ENCODE data around the gene MSH6.

MSH6 gene

GRCh38 chr2:47783486-47784351, 774 bp downstream of the MSH6 start:
- DNase-seq, result peak; percentile 84

DNA sequence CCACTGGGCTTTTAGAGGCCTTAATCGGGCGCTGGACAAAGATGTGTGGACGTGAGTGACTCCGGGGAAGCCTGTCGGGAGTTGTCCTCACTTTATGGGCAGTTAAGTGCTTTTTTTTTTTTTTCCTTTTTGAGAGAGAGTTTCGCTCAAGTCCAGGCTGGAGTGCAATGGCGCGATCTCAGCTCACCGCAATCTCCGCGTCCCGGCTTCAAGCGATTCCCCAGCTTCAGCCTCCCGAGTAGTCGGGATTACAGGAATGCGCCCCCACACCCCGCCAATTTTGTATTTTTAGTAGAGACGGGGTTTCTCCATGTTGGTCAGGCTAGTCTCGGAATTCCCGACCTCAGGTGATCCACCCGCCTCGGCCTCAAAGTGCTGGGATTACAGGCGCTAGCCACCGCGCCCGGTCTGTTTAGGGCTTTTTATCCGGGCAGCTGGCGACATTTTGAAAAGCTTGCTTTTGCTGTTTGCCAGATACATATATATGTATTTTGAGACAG, 1.5 kb downstream of the MSH6 start:
- no peak for DNase-seq

DNA sequence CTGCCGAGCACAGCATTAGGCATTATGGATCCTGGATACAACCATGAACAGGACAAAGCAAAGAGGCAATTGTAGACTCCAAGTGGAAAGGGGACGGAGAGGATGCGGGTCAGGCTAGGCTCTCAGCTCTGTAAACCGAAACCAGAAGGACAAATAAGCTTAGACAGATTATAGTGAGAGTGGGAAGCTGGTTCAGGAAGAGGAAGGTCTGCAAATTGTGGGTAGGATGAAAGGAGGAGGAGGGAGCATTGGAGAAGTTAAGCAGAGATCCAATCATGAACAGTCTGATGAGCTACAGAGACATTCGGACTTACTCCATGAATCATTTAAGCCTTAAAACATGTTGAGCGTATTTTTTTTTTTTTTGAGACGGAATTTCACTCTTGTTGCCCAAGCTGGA, 3.0 kb downstream of the MSH6 start:
- no peak for DNase-seq

- DNase-seq, result no peak
These were observed 13.2 kb downstream of the MSH6 start for GRCh38 chr2:47796090-47796697.

- DNase-seq, result no peak
These were observed 15.7 kb downstream of the MSH6 start for GRCh38 chr2:47798631-47799030.

DNA sequence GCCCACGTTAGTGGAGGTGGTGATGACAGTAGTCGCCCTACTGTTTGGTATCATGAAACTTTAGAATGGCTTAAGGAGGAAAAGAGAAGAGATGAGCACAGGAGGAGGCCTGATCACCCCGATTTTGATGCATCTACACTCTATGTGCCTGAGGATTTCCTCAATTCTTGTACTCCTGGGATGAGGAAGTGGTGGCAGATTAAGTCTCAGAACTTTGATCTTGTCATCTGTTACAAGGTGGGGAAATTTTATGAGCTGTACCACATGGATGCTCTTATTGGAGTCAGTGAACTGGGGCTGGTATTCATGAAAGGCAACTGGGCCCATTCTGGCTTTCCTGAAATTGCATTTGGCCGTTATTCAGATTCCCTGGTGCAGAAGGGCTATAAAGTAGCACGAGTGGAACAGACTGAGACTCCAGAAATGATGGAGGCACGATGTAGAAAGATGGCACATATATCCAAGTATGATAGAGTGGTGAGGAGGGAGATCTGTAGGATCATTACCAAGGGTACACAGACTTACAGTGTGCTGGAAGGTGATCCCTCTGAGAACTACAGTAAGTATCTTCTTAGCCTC, 16.2 kb downstream of the MSH6 start:
- DNase-seq, result no peak

DNA sequence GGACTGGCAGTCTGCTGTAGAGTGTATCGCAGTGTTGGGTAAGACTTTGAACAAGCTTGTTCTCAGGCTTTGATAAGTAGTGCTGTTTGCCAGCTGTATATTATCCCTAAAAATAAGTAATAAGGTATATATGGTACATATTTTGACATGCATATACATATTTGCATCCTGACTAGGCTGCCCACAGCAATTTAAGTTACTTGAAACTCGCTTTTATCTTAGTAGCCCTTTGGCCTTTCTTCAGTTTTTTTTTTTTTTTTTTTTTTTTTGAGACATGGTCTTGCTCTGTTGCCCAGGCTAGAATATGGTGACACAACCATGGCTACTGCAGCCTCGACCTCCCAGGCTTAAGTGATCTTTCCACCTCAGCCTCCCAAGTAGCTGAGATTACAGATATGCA, 18.2 kb downstream of the MSH6 start:
- DNase-seq, result no peak

- no peak for DNase-seq
These were observed 20.4 kb downstream of the MSH6 start for GRCh38 chr2:47803363-47803762.

- no peak for DNase-seq
These were observed 20.8 kb downstream of the MSH6 start for GRCh38 chr2:47803770-47804169.

- no peak for DNase-seq
These were observed 22.9 kb downstream of the MSH6 start for GRCh38 chr2:47805850-47806249.

DNA sequence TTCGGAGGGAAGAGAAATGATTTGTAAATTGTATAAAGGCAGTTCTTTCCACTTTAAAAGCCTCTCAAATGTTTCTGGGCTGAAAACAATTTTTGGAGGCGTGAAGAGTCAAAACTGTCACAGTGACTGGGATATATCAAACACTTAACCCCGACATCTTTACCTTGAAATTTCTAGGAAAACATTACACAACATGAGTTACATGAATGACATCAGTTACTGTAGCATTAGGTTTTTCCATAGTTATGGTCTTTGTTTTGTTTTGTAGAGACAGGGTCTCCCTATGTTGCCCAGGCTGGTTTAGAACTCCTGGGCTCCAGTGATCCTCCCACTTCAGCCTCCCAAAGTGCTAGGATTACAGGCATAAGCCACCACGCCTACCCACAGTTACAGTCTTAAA, 25.7 kb downstream of the MSH6 start:
- no peak for DNase-seq

DNA sequence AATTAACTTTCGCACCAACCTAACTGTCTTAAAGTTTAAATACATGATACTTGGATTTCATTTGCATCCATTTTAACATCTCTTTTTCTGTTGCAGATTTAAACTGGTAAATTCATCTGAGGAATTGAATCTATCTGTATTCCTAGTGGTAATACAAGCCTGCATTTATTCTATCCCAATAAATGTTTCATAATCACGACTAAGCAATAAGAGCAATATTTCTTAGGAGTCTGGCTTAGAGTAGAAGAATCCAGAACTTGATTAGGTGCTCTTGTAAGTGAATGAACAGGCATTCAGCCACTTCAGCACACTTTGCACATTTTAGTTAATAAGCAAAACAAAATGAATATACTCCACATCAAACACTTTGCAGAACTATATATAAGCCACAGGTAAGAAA, 27.0 kb downstream of the MSH6 start:
- DNase-seq, result no peak

GRCh38 chr2:47810850-47811249, 27.9 kb downstream of the MSH6 start:
- no peak for DNase-seq

- no peak for DNase-seq
These were observed 28.7 kb downstream of the MSH6 start for GRCh38 chr2:47811668-47812067.

GRCh38 chr2:47815764-47816163, 32.8 kb downstream of the MSH6 start:
- no peak for DNase-seq

- DNase-seq, result no peak
These were observed 35.8 kb downstream of the MSH6 start for GRCh38 chr2:47818777-47819176.

DNA sequence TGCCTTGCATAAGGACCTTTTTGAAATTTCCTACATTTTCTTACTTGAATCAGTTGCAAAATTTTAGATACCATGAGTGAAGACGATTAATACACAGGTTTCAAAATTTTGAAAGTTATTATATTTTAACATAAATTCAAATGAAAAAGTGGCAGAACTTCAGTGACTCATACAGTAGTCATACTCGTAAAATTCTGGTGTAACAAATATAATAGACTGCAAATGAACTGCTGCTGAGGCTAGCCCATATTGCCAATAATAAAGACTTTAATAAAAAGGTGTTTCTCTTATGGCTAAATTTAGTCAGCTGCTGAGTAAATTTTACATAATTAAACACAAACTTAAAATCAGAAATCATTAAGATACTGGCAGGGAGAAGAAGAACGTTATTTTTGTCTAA, 36.9 kb downstream of the MSH6 start:
- DNase-seq, result no peak

- no peak for DNase-seq
These were observed 39.6 kb downstream of the MSH6 start for GRCh38 chr2:47822518-47822917.

DNA sequence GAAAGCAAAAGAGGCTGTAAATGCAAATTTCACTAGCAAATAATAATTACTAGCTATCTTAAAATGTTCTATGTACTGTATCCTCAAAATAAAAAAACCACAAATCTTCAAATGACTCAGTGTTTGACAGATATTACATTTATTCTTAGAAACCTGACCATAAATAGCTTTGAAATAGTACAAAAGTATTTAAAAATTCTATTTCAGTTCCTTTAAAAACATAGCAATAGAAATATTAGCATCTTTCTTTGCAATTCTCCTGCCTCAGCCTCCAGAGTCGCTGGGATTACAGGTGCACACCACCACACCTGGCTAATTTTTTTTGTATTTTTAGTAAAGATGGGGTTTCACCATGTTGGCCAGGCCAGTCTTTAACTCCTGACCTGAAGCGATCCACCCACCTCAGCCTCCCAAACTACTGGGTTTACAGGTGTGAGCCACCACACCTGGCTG, 50.6 kb downstream of the MSH6 start:
- no peak for DNase-seq

DNA sequence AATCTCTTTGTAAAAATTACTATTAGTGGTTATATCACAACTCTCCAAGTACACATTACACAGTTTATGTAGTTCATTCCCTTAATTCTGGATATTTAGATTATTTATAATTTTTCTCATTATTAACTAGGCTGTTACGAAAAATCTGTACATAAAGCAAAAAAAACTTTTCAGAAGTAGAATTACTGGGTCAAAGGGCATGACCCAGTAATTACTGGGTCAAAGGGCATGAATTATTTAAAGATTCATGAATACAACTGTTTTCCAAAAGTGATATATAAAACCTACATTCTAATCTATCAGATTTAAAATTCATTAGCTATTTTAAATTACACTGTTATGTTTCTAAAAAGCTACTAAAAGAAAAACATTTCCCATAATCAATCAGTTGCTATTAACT, 55.3 kb downstream of the MSH6 start:
- no peak for DNase-seq

GRCh38 chr2:47838686-47839085, 55.7 kb downstream of the MSH6 start:
- DNase-seq, result no peak

DNA sequence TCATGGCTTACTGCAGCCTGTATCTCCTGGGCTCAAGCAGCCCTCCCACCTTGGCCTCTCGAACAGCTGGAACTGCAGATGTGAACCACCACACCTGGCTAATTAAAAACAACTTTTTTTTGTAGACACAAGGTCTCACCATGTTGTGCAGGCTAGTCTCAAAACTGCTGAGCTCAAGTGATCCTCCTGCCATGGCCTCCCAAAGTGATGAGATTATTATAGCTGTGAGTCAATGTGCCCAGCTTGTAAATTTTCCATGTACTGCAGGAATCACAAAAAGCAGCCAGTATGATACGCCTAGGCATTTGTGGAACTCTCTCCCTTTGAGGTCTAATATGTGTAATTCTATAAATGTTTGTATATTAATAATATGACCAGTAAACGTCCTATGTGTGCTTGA, 59.9 kb downstream of the MSH6 start:
- DNase-seq, result no peak

DNA sequence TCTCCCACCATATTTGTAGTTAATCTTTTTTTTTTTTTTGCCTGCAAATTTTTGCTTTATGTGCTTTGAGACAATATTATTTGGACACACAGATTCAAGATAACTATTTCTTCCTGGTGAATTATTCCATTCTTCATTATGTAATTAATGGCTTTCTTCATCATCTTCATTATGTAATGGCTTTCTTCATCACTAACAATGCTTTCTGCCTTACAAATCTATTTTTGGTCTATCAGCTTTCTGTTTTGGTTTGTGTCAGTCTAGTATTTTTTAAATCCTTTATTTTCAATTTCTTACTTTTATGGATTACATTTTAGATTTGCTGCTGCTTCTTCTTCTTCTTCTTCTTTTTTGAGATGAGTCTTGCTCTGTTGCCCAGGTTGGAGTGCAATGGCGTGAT, 60.5 kb downstream of the MSH6 start:
- no peak for DNase-seq

GRCh38 chr2:47844162-47844561, 61.2 kb downstream of the MSH6 start:
- DNase-seq, result no peak
